ENCODE results near the gene DDTL.
"Not testable (repeated sequence)": the region's sequence is repeated elsewhere in the genome, so short reads cannot be mapped to it uniquely, and the experiment has no call there.

The DDTL gene

DNA sequence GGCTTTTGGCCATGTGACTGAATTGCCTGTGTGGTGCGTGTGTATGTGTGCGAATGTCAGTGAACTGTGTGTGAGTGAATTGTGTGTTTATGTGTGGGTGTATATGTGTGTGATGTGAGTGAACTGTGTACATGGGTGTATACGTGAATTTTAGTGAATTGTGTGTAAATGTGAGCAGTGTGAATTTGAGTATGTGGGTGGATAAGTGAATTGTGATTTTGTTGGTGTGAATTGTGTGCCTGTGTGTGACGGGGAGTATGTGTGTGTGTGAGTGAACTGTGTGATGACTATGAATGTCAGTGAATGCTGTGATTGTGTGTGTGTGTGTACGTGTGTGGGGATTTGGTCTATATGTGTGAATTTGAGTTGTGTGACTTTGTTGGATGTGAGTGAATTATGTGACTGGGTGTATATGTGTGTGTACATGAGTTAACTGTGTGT lies 3.5 kb downstream of the DDTL start:
- DNase-seq (ENCODE audit: low spot score) = no peak

GRCh38 chr22:23970816-23971486 lies 4.3 kb downstream of the DDTL start:
- DNase-seq (ENCODE audit: low spot score) = no peak

- not testable (repeated sequence) for DNase-seq (ENCODE audit: low spot score)
These were observed 5.2 kb downstream of the DDTL start for GRCh38 chr22:23971927-23972326.

- not testable (repeated sequence) for DNase-seq (ENCODE audit: low spot score)
These were observed 7.7 kb downstream of the DDTL start, which contains the start of gene DDT for GRCh38 chr22:23974345-23974744. Gene DDT, minus strand, starts transcription at chr22:23974441. Its CDS starts 27 bp downstream, at chr22:23974414.

- DNase-seq (ENCODE audit: low spot score) = not testable (repeated sequence)
These were observed 8.2 kb downstream of the DDTL start for GRCh38 chr22:23974836-23975352.

GRCh38 chr22:23977304-23977703 lies 10.6 kb downstream of the DDTL start:
- not testable (repeated sequence) for DNase-seq (ENCODE audit: low spot score)

GRCh38 chr22:23979557-23980240 lies 13.0 kb downstream of the DDTL start, which contains the start of gene GSTT2:
Gene GSTT2, plus strand, starts transcription at chr22:23980134.
- DNase-seq (ENCODE audit: low spot score) = not testable (repeated sequence)

- not testable (repeated sequence) for DNase-seq (ENCODE audit: low spot score)
These were observed 13.9 kb downstream of the DDTL start for GRCh38 chr22:23980567-23980966.

DNA sequence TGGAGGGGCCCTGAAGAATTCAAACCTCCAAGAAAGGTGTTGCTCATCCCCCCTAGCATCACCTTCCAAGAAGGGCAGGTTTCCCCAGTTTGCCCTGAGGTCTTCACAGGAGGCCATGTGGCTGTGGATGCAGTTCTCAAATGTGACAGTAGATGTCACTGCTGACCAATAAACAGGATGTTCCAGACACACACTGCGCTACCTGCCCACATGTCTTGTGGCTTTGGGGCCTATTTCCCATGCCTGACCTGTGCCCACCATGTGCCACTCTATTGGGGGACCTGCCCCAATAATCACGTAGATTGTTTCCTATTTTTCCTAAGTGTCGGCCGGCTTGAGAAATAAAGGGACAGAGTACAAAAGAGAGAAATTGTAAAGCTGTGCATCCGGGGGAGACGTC lies 17.7 kb downstream of the DDTL start:
- no peak for DNase-seq (ENCODE audit: low spot score)

DNA sequence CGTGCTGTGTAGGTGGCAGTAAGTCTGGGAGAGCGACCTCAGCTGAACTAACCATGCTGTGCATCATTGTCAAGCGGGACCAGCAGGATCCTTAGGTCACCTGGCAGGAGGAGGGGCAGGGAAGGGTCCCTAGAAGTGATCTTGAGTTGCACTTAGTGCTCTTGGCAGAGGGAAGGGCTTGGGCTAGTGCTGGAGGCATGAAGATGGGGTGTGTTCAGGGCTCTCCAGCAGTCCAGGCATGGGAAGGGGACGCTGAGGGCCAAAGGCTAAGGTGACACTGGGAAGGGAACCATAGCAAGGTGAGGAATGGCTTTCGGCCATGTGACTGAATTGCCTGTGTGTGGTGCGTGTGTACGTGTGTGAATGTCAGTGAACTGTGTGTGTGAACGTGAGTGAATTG lies 19.4 kb downstream of the DDTL start:
- not testable (repeated sequence) for DNase-seq (ENCODE audit: low spot score)

DNA sequence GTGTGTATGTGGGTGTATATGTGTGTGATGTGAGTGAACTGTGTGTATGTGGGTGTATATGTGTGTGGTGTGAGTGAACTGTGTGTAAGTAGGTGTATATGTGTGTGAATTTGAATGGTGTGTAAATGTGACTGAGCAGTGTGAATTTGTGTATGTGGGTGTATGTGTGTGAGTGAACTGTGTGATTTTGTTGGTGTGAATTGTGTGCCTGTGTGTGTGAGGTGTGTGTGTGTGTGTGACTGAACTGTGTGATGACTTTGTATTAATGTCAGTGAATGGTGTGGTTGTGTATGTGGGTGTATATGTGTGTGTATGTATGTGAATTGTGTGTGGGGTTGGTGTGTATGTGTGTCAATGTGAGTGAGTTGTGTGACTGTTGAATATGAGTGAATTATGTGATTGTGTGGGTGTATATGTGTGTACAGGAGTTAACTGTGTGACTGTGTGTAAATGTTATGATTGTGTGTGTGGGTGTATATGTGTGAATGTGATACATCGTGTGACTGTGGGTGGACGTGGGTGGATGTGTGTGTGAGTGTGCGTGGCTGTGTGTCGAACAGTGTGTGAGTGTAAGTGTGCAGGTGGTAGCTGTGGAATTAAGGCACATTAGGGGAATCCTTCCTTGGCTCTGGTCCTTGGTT lies 20.0 kb downstream of the DDTL start:
- DNase-seq (ENCODE audit: low spot score) = not testable (repeated sequence)

GRCh38 chr22:23989583-23990244 lies 23.0 kb downstream of the DDTL start:
- not testable (repeated sequence) for DNase-seq (ENCODE audit: low spot score)

GRCh38 chr22:23993080-23993479 lies 26.4 kb downstream of the DDTL start:
- not testable (repeated sequence) for DNase-seq (ENCODE audit: low spot score)

- DNase-seq (ENCODE audit: low spot score) = not testable (repeated sequence)
These were observed 27.0 kb downstream of the DDTL start for GRCh38 chr22:23993581-23994177.

GRCh38 chr22:23997092-23997491 lies 30.4 kb downstream of the DDTL start:
- DNase-seq (ENCODE audit: low spot score) = no peak

DNA sequence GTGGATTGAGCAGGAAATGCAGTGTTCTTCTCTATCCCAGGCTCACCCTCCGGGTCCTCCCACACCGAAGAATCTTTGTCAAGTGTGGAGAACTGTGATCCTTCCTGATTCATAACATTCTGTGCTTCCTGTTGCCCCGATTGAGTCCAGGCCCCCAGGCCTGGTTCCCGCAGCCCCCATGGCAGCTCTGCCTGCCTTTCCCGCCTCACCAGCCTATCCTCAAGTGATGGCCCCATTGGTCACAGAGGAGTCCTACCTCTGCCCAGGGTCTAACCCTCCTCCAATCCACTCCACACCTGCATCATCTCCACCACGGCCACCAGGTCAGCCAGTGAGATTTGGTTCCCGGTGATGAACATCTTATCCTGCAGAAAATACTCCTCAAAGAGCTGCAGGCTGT lies 33.1 kb downstream of the DDTL start:
- not testable (repeated sequence) for DNase-seq (ENCODE audit: low spot score)

DNA sequence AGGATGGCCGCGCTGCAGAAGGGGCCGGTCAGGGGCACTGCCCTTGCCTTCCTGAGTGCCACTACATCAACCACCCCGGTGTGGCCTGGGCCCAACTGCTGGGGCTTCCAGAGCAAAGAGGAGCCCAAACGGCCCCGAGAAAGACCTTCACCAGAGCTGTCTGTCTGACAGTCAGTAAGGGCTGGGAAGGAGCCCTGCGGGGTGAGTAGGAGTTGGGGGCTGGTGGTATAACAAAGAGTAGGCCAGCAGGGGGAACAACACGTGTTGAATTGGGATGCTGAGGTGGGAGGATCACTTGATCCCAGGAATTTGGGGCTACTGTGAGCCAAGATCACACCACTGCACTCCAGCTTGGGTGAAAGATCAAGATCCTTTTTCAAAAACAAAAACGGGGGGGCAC lies 34.6 kb downstream of the DDTL start:
- no peak for DNase-seq (ENCODE audit: low spot score)

DNA sequence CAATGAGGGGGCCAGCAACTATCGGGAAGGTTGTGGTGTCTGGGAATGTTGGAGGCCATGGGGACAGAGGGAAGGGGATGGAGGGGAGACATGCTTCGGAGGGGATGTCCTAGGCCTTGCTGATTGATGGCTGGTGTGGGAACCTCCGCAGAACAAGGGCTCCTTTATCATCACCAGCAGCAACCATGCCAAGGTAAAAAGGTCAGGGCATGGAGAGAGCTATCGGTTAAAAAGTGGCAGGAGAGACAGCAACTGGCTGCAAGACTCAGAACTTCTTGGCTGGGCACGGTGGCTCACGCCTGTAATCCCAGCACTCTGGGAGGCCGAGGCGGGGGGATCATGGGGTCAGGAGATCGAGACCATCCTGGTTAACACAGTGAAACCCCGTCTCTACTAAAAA lies 35.6 kb downstream of the DDTL start:
- no peak for DNase-seq (ENCODE audit: low spot score)

DNA sequence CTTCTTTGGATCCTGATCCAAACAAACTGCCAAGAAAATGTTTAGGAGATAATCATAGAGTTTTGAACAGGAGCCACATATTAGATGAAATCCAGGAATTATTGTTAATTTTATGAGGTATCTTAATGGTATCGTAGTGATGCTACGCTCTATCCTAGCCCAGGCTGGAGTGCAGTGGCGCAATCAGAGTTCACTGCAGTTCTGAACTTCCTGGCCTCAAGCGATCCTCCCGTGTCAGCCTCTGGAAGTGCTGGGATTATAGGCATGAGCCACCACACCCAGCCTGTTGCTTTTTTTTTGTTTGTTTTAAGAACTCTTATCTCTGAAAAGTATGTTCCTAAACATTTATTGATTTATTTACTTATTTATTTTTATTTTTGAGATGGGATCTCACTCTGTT lies 36.2 kb downstream of the DDTL start:
- DNase-seq (ENCODE audit: low spot score) = no peak

DNA sequence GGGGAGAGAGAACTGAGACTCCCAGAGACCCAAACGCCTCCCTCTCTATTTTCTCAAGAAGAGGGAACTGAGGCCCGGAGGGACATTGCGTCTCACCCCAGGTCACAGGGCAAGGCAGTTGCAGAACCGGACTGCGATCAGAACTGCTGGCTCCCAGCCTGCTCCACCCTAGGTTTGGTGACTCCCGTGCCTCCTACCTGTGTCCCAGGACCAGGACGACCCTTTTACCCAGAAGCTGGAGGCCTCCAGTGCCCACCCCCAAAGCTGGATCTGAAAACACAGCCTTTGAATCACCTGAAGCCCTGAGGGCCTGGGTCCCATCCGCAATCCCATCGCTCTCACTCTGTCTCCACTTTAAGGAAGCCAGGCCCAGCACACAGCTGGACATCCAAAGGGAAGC lies 37.2 kb downstream of the DDTL start:
- no peak for DNase-seq (ENCODE audit: low spot score)

GRCh38 chr22:24005201-24005600 lies 38.5 kb downstream of the DDTL start, which contains the start of gene GSTT4:
Gene GSTT4, minus strand, starts transcription at chr22:24005453. Its CDS starts 97 bp downstream, at chr22:24005356.
- no peak for DNase-seq (ENCODE audit: low spot score)
